ENCODE results near the gene MAP3K5.

MAP3K5 gene

DNA sequence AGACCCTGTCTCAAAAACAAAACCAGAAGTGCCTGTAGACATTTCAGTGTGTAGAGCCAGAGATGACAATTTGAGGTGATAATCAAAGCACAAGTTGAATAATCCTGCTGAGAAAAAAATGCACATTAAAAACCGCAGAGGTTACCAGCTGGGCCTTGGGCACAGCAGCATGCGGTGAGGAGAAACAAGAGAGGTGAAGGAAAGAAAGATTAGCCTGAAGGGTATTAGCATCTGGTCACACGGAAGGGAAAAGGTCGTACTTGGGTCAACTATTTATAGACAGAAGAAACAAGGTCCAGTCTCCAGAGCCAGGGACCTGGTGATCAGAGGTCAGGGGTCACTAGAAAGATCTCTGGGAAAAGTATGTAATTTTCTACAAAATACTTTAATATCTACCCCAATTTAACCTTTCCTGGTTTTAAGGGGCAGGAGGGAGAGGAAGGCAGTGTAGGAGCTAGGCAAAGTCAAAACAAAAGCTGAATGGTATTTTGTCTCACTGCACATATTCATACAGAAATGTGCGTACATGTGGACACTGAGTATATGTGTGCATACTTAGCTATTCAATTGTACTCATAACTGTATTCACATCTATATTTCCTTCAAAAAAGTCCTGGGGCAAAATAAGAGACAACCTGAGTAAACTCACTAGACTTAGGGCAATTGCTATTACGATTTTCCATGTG lies 252.2 kb downstream of the MAP3K5 start:
- Histone ChIP-seq H3K9me2 (ENCODE audit: low read depth, low read length) (no peaks in the 10 kb centered on the region), H3K4me1 (ENCODE audit: insufficient read depth, low read length, severe bottlenecking) (no peaks in the 10 kb centered on the region), H3F3A (ENCODE audit: insufficient read depth, low read length) (no peaks in the 10 kb centered on the region), H3K4me3 (ENCODE audit: low read depth, low read length, poor library complexity, severe bottlenecking) (no peak overlapping the region), H3K27ac (ENCODE audit: low read depth, low read length, poor library complexity, severe bottlenecking) (no peak overlapping the region), H3K36me3 (ENCODE audit: insufficient read depth, low read length) (no peaks in the 10 kb centered on the region), H3K79me2 (ENCODE audit: insufficient read depth, low read length) (no peaks in the 10 kb centered on the region), H3K4me2 (ENCODE audit: low read length) (no peak overlapping the region), H3K9me3 (ENCODE audit: low read length) (no peaks in the 10 kb centered on the region), H4K20me1 (ENCODE audit: insufficient read depth, low read length) (no peaks in the 10 kb centered on the region), H3K9ac (ENCODE audit: low read length) (no peak overlapping the region), H2AFZ (ENCODE audit: low read length) (no peak overlapping the region), H3K27me3 (ENCODE audit: insufficient read depth, low read length) (no peaks in the 10 kb centered on the region)
- TF ChIP-seq, protein P1, sequence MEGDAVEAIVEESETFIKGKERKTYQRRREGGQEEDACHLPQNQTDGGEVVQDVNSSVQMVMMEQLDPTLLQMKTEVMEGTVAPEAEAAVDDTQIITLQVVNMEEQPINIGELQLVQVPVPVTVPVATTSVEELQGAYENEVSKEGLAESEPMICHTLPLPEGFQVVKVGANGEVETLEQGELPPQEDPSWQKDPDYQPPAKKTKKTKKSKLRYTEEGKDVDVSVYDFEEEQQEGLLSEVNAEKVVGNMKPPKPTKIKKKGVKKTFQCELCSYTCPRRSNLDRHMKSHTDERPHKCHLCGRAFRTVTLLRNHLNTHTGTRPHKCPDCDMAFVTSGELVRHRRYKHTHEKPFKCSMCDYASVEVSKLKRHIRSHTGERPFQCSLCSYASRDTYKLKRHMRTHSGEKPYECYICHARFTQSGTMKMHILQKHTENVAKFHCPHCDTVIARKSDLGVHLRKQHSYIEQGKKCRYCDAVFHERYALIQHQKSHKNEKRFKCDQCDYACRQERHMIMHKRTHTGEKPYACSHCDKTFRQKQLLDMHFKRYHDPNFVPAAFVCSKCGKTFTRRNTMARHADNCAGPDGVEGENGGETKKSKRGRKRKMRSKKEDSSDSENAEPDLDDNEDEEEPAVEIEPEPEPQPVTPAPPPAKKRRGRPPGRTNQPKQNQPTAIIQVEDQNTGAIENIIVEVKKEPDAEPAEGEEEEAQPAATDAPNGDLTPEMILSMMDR (IDR thresholded peaks at IDR 0.05; ENCODE audit: low read length) = no peak
- TF ChIP-seq EZH2 (IDR thresholded peaks at IDR 0.05; ENCODE audit: borderline replicate concordance, low read length) = no peak

DNA sequence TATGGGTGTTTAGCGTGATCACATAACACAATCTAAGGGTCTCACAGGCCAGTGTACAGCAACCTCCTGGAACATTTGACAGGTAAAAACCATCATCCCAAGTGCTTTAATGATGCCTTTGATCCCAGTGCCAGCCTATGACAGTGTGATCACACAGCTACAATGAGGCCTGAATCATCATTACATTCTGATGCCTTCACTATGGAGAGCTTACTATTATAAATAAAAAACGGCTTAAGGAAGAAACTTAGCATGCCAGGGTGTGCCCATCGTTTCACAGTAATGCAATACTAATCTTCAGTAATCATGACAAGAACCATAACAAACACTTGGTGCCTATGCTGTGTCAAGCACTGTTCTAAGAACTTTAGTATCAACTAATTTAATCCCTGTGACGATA lies 253.4 kb downstream of the MAP3K5 start:
- TF ChIP-seq, protein P1 (IDR thresholded peaks at IDR 0.05; ENCODE audit: low read length) = no peak
- TF ChIP-seq EZH2 (IDR thresholded peaks at IDR 0.05; ENCODE audit: borderline replicate concordance, low read length) = no peak
- H3K79me2 ChIP-seq (ENCODE audit: insufficient read depth, low read length) = no peaks in the 10 kb centered on the region
- no peaks in the 10 kb centered on the region for H3K27me3 ChIP-seq (ENCODE audit: insufficient read depth, low read length)
- H3K4me1 ChIP-seq (ENCODE audit: insufficient read depth, low read length, severe bottlenecking) = no peaks in the 10 kb centered on the region
- no peak overlapping the region for H3K27ac ChIP-seq (ENCODE audit: low read depth, low read length, poor library complexity, severe bottlenecking)
- H3K4me3 ChIP-seq (ENCODE audit: low read depth, low read length, poor library complexity, severe bottlenecking) = no peak overlapping the region
- H3K36me3 ChIP-seq (ENCODE audit: insufficient read depth, low read length) = no peaks in the 10 kb centered on the region
- H3K9me2 ChIP-seq (ENCODE audit: low read depth, low read length) = no peaks in the 10 kb centered on the region
- H3K4me2 ChIP-seq (ENCODE audit: low read length) = no peak overlapping the region
- no peak overlapping the region for H3K9ac ChIP-seq (ENCODE audit: low read length)
- no peak overlapping the region for H2AFZ ChIP-seq (ENCODE audit: low read length)
- no peaks in the 10 kb centered on the region for H3K9me3 ChIP-seq (ENCODE audit: low read length)
- H3F3A ChIP-seq (ENCODE audit: insufficient read depth, low read length) = no peaks in the 10 kb centered on the region
- H4K20me1 ChIP-seq (ENCODE audit: insufficient read depth, low read length) = no peaks in the 10 kb centered on the region

DNA sequence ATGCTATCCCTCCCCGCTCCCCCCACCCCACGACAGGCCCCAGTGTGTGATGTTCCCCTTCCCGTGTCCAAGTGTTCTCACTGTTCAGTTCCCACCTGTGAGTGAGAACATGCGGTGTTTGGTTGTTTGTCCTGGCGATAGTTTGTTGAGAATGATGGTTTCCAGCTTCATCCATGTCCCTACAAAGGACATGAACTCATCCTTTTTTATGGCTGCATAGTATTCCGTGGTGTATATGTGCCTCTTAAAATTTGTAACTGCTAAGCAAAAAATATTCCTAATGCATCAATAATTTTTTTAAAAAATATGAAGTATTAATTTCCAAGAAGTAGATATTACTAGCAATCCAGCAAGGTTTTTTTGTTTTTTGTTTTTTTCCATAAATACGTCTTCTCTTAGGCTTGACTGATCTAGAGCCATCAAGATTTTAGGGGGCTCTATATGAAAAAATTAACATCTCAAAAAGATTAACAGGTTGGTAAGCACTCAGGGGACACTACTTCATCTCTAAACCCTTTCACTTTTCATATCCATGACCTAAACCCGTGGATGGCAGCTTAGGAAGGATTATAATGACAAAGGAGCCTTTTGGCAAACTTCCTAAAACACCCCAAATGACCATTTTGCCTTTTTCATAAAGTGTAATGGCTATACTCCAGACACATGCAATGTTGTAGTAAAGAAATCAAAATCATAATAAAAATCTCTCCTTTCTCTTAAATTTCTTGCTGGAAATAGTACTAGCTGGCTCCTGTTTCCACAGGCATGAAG lies 256.2 kb downstream of the MAP3K5 start:
- no peaks in the 10 kb centered on the region for H3K4me1 ChIP-seq (ENCODE audit: insufficient read depth, low read length, severe bottlenecking)
- H3K4me2 ChIP-seq (ENCODE audit: low read length) = no peak overlapping the region
- H3K4me3 ChIP-seq (ENCODE audit: low read depth, low read length, poor library complexity, severe bottlenecking) = no peak overlapping the region
- H3K79me2 ChIP-seq (ENCODE audit: insufficient read depth, low read length) = no peaks in the 10 kb centered on the region
- no peaks in the 10 kb centered on the region for H3K36me3 ChIP-seq (ENCODE audit: insufficient read depth, low read length)
- H3F3A ChIP-seq (ENCODE audit: insufficient read depth, low read length) = no peaks in the 10 kb centered on the region
- no peak overlapping the region for H2AFZ ChIP-seq (ENCODE audit: low read length)
- no peak overlapping the region for H3K27ac ChIP-seq (ENCODE audit: low read depth, low read length, poor library complexity, severe bottlenecking)
- H3K9ac ChIP-seq (ENCODE audit: low read length) = no peak overlapping the region
- no peaks in the 10 kb centered on the region for H3K9me2 ChIP-seq (ENCODE audit: low read depth, low read length)
- no peaks in the 10 kb centered on the region for H3K9me3 ChIP-seq (ENCODE audit: low read length)
- no peaks in the 10 kb centered on the region for H4K20me1 ChIP-seq (ENCODE audit: insufficient read depth, low read length)
- H3K27me3 ChIP-seq (ENCODE audit: insufficient read depth, low read length) = no peaks in the 10 kb centered on the region
- TF ChIP-seq EZH2 (IDR thresholded peaks at IDR 0.05; ENCODE audit: borderline replicate concordance, low read length) = no peak
- TF ChIP-seq, protein P1 (IDR thresholded peaks at IDR 0.05; ENCODE audit: low read length) = no peak

Data from OCI-LY1 (cell line).